ENCODE measurements around the gene ETFBKMT.

Gene ETFBKMT, protein sequence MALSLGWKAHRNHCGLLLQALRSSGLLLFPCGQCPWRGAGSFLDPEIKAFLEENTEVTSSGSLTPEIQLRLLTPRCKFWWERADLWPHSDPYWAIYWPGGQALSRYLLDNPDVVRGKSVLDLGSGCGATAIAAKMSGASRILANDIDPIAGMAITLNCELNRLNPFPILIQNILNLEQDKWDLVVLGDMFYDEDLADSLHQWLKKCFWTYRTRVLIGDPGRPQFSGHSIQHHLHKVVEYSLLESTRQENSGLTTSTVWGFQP

DNA sequence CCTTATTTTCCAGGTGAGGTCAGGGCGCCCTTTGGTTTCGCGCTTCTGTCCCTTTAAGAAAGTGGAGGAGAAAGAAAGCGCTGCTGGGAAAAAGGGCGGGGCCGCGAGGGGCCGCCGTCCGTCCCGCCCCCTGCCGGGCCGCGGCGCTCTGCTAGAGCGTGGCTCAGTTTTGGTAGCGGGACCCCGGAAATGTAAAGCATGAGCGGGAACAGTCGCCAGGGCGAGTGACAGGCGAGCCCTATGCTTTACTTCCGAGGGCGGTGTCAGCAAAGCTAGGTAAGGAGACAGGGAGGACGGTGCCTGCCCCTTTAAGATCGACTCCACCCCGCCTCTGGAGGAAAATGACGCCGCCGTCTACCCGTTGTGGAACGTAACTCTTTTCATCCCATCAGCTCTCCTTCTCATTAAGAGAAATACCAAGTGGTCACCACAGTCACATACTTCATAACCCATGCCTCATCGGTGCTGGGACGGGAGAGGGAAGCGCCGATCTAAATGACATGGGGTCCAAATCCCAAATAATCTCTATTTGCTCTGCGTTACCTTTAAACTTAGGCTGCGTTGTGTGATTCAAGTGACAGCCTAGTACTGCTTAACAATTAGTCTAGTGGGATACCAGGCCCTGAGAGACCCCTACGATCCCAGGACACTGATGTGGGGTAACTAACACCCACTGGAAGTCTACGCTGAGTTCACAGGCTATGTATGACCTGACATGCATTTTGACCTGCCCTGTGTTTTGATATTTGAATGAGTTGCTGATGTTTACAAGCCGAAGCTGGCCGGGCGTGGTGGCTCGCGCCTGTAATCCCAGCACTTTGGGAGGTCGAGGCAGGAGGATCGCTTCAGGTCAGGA, at the start of gene ETFBKMT:
Gene ETFBKMT (plus strand): TSS at position 602 of the 856 bp plus-strand sequence. CDS start 2,266 bp downstream, outside the sequence.
- peak; percentile 85 for DNase-seq (ENCODE audit: low read depth)

DNA sequence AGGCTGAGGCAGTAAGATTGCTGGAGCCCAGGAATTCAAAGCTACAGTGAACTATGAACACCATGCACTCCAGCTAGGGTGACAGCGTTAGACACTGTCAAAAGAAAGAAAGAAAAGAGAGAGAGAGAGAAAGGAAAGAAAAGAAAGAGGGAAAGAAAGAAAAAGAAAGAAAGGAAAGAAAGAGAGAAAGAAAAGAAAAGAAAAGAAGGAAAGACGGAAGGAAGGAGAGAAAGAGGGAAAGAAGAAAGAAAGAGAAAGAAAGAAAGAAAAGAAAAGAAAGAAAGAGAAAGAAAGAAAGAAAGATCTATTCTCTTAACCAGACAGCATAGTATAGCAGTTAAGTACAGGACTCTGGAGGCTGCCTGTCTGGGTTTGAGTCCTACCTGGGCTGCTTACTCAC, 46.7 kb upstream of the ETFBKMT start:
- DNase-seq (ENCODE audit: low read depth), result no peak

DNA sequence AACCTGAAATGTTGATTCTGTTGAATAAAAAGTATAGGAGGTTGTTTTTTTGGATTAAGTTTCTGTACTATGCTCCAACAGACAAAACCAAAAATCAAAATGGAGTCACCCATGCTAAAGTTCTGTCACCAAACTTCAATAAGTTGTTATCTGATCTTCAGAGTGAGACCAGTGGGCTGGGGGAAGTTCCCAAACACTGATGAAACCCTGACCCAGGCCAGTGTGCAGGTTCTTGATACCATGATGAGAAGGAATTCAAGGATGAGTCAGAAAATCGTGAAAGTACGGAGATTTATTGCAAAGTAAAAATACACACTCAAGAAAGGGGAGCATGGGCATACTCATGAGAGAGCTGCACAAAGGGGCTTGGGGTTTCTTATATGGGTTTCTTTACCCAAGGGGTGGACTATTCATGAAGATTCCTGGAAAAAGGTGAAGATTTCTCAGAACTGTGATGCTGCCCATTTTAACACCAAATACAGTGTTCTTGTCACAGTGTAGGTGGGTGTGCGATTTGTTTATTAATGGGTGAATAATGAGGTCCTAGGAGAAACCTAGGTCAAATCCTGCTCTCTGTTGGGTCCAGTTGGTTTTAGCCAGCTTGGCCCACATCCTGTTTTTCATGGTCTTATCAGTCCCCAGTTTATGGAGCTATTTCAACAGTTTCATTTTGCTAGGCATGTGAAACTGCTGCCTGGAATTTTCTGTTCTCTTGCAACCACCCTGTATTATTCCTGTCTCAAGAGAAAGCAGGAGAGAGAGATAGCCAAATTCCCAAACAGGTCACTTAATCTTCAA, 41.1 kb upstream of the ETFBKMT start:
- DNase-seq (ENCODE audit: low read depth), result no peak

DNA sequence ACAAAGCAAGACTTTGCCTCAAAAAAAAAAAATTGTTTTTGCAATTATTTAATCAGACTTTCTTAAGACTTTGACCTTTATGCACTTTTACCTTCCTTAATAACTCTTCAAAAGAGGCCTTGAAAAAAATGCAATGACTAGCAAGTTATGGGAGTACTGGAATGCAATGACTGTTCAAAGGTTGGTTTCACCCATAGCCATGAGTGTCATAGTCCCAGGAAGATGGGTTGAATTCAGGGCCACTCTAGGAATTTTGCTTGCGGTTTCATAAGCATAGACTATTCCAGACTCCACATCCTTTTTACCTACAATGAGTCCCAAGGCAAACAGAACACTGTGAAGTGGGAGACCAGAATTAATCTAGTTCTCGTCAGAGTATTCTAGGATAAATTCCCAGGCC, 39.2 kb upstream of the ETFBKMT start:
- no peak for DNase-seq (ENCODE audit: low read depth)

DNA sequence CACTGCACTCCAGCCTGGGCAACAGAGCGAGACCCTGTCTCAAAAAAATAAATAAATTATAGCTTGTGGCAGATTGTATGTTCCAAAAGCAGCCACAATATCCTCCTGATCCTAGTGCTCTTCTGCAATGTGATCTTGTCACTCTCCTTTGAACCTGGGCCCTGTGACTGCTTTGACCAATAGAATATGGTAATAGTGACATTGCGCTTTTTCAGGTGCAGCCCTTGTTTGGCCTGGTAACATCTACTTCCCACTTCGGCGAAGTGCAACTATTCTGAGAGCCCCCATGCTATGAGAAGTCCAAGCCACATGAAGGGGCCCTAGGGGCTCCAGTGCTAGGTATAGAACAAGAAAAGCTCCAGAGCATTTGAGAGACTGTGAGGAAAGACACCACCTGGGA, 37.5 kb upstream of the ETFBKMT start:
- DNase-seq (ENCODE audit: low read depth), result no peak

DNA sequence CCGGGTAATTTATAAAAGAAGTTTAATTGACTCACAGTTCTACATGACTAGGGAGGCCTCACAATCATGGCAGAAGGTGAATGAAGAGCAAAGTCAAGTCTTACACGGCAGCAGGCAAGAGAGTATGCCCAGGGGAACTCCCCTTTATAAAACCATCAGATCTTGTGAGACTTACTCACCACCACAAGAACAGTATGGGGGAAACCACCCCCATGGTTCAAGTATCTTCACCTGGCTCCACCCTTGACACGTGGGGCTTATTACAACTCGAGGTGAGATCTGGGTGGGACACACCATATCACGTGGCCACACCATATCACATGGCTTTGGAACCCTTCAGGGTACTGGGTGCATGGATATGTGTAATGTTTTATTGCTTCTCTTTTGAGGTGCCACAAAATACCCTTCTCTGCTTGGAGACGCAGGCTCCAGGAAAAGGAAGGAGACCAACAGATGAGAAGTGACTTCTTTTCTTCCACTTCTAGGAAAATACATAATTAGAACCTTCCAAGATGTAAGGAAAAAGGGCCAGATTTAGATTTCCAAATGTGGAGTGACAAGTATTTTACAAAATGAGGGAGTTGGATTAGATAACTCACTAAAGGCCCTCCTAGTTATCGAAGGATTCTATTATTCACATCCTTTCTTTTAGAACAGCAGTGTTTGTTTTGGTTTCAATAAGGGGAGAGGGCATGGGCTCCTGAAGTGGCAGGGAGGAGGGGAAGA, 33.1 kb upstream of the ETFBKMT start:
- no peak for DNase-seq (ENCODE audit: low read depth)

DNA sequence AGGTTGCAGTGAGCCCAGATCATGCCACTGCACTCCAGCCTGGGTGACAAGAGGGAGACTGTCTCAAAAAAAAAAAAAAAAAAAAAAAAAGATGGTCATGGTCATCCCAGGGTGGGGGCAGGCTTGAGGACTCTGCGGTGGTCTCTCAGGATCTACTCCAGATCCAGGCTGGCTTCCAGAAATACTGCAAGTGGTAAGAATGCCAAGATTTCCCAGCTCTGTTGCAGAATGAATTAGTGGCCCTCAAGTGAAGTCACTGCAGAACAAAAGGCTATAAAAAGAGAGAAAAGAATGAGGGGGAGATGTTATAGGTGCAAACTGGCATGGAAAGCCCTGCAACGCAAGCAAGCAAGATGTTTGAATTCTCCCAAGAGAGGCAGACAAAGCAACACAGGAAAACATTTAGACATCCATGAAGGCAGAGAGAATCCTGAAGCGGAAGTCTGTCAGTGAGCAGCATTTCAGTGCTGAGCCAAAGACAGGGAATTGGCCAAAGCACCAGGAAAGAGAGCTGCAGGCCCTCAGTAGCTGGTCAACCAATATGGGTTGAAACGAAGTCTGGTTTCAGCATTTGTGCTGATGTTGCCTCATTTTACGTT, 31.9 kb upstream of the ETFBKMT start:
- no peak for DNase-seq (ENCODE audit: low read depth)

DNA sequence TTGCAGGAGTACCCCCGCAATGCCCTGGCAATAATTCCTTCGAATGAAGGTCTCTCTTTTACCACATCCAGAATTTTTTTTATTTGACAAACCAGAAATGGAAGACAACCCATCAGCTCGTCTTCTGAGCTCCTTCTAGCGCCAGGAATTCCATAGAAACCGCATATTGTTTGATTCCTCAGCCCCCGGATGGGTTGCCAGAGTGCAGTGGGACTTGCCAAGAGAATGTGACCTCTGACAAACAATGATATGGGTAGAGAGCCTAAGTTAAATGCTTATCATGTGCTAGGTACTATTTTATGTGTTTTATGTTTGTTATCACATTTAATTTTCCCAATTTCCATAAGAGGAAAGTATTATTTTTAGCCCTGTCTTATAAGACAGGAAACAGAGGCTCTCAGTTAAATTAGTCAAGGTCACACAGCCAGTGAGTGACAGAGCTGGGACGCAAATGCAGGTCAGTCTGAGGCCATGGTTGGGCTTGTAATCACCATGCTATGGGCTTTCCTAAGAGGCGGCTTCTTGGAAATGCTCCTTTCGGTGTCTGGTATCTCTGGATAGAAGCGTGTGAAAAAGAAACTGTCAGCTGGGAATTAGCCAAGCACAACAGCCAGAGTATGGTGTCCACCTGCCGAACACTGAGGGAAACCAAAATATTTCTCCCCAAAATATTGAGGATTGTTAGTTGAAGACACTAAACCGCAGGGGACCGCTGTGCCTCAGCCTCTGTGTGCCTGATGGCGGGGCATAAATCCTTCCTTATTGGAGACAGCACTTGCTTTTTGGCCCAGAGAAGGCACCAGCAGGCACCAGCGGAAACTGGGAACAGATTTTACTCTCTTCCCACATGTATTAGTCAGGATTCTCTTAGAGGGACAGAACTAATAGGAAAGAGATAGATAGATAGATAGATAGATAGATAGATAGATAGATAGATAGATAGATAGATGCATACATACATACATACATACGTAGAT, 29.4 kb upstream of the ETFBKMT start:
- no peak for DNase-seq (ENCODE audit: low read depth)

DNA sequence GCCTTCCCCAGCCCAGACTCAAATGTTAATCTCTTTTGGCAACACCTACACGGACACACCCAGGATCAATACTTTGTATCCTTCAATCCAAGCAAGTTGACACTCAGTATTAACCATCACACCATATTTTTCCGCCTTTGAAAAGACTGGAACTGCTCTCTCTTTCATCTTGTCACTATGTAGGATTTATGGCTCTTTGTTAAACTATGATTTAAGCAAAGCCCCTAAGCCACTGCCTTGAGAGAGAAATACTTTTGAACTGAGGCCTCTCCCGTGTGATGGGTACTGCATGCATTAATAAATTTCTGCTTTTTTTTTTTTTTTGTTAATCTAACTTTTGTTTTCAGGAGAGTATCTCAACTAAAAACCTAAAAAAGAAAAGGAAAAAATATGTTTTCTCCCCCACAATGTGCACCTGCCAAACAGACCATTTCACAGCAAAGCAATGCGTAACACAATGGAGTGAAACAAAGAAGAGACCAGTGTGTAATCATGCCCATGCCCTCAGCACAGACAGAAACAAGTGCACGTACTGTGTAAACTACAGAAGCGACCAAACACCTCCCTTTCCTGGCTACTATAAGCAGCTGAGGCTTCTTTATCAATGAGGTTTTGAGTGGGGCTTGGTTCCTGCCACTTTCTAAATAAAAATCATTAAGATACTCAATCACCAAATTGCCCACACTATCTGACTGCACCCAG, 28.3 kb upstream of the ETFBKMT start:
- no peak for DNase-seq (ENCODE audit: low read depth)

DNA sequence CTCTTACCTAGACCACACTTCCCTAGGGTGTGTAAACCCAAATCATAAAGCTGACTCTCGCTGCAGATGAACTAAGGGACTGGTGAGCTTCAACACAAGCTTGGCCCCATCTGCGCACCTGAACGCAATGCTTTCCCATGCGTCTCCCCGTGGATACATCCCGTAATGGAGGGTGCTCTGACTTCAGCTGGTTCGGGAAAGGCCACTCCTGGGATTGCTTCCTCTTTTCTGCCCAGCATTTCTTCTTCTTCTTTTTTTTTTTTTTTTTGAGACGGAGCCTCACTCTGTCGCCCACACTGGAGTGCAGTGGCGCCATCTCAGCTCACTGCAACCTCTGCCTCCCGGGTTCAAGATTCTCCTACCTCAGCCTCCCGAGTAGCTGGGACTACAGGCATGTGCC, 27.7 kb upstream of the ETFBKMT start:
- DNase-seq (ENCODE audit: low read depth), result no peak

DNA sequence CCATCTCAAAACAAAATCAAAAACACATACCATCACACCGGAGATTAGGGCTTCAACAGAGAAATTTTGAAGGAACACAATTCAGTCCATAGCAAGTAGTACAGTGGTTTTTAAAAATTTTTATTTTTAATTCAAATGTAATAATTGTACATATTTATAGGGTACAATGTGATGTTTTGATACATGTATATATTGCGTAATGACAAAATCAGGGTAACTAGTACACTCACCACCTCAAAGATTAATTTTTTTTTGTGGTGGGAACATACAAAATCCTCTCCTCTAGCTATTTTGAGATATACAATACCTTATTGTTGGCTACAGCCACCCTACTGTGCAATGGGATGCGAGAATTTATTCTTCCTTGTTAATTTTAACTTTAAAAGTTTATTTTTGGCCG, 26.0 kb upstream of the ETFBKMT start:
- DNase-seq (ENCODE audit: low read depth), result no peak

DNA sequence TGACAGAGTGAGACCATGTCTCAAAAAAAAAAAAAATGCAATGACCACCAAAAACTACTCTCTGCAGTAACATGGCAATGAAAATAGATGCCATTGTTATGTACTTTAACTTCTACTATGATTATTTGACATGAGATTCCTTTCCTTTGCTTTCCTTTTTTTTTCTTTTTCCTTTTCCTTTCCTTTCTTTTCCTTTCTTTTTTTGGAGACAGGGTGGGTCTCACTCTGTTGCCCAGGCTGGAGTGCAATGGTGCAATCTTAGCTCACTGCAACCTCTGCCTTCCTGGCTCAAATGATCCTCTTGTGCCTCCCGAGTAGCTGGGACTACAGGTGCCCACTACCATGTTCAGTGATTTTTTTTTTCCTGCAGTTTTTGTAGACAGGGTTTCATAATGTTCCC, 24.9 kb upstream of the ETFBKMT start:
- no peak for DNase-seq (ENCODE audit: low read depth)

DNA sequence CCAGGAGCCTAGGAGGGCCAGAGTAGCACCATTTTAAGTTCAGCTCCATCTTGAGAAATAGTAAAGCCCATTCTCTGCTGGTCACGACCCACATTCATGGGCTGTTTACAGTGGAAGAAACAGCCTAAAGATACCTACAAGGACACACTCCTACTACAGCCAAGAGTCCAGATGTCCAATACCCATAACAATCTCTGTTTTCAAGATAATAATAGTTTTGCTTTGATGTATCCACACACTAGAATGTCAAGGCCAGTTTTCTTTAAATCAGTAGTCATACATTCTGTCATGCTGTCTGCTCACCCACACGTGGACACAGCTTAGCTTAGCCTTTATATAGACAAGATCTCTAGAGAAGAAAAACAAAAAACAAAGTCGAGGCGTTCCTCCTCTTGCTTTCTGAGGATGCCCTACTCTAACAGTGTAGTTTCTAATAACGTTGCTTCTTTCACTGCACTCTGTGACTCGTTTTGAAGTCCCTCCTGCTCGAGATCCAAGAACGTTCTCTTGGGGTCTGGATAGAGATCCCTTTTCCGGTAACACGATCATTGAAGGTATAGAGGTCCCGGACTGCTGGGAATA, 17.9 kb upstream of the ETFBKMT start:
- DNase-seq (ENCODE audit: low read depth), result no peak

DNA sequence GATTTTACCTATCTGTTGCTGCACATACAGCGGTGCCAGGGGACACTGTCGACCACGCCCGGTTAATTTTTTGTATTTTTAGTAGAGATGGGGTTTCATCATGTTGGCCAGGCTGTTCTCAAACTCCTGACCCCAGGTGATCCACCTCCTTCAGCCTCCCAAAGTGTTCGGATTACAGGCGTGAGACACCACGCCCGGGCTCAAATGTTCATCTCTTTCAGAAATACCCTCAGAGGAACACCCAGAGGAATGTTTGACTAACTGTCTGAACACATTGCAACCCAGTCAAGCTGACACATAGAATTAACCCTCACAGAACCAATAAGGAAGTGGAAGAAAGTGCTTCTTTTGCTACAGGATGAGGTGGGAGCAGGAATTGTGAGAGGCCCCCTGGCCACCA, 15.0 kb upstream of the ETFBKMT start:
- DNase-seq (ENCODE audit: low read depth), result no peak

DNA sequence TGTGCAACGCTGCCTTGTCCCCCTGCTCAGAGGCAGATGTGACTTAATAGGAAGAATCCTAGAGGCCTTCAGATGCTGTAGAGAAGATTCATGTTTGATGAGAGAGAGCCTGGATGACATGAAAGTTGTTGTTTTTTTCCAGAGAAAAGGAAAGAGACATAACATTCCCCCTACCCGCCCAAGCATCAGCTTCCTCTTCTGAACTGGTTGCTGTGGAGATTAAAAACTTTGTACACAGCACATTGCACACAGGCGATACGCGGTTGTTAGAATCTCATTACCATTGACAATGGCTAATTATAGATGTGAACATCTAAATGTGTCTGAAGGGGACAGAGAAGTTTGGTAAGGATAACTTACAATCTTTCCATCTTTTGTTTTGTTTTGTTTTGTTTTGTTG, 13.6 kb upstream of the ETFBKMT start:
- DNase-seq (ENCODE audit: low read depth), result no peak

DNA sequence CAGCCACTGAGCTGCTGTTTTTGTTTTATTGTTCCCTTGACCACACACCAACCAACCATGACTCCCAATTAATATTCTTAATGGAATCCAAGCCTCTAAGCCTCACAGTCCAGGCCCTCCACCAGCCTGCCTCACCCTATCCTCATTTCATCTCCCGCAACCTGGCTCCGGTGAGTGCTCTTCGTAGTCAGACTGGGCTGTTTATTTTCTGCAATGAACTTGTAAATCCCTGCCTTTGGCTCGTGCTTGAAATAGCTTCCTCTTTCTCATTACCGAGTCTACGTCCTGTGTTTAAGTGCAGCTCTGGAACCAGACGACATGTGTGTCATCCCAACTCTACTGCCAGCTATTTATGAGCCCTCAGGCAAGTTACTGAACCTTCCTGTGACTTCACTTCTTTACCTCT, 12.4 kb upstream of the ETFBKMT start:
- DNase-seq (ENCODE audit: low read depth), result no peak

DNA sequence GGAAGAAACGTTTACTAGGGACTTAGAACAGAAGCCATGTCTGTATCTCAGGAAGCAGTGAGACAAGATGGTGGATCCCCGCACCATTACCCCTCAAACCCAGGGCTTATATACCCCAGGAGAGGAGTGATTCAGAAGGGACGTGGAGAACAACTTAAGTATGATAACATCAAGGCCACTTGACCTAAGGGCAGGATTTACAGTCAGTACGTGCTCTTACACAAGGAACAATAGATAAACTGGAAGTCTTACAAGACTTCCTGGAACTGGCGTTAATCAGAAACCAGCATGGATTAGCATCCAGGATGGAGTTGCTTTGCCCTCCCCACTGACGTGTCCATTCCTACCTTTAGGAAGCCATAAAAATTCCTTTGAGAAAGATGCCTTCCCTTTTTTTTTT, 8.6 kb upstream of the ETFBKMT start:
- no peak for DNase-seq (ENCODE audit: low read depth)

DNA sequence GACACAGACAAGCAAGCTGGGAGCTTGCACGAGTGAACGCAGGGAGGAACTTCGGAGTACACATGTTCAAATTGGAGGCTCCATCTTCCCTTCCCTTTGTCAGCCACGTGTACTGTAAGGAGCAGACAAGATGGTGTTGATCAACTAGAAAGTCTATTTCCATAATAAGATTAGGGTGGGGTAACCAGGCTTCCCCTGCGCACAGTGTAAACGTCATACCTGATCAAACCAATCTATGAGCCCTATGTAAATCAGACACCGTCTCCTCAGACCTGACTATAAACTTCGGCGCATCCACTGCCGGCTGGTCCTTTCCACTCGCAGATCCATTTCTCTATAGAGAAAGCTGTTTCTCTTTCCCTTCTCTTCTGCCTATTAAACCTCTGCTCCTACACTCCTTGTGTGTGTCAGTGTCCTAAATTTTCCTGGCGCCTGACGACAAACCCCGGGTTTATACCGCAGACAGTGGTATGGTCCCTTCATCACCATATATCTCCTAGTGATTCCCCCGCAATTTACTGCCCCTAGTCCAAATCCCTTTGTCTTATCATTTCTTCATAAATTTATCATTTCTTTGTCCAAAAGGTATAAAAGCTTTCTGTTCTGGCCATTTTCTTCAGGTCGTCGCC, 7.5 kb upstream of the ETFBKMT start:
- no peak for DNase-seq (ENCODE audit: low read depth)

DNA sequence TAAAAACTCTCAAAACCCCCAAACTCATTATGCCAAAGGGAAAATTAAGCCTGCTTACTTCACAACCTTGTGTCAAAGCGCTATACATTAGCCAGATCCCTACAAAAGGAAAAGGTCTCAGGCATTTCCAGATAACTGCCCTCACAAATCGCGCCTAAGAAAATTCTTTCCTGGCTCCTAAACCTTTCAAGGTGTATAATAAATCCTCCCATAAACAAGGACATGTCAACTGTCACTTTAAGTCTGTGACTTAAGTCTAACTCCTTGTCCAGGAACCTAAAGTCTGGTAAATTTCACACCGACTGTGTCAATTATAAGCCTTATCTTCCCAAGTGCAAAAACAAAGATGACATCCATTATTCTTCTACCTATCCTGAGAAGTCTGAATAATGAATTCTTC, 4.3 kb upstream of the ETFBKMT start:
- no peak for DNase-seq (ENCODE audit: low read depth)
